Adrenal gland (tissue), 5 donors: ENCODE results near the gene HIP1.
"Not testable (repeated sequence)": the region's sequence is repeated elsewhere in the genome, so short reads cannot be mapped to it uniquely, and the experiment has no call there.

Experiments
- POLR2A ChIP-seq, 2 donors: fragments of 450-650 bp; IDR thresholded peaks; one replicate each; pipeline ENCODE4 v1.6.1; 2017; ENCODE audit warnings: antibody characterized with exemption in 2 of 2, mild to moderate bottlenecking in 2 of 2, moderate library complexity in 1 of 2
- TF ChIP-seq, protein P1 (sequence below), 6 experiments: fragments of 450-650 bp in 4 of 6; fragments of 200-600 bp in 2 of 6; sonication (generic) in 1 of 6; IDR thresholded peaks; 1 replicate in 5 of 6; 2 replicates in 1 of 6; pipeline versions ENCODE4 v1.5.1 to v1.8.0; 2016 to 2021; ENCODE audit warnings: antibody characterized with exemption in 6 of 6, mild to moderate bottlenecking in 2 of 6, moderate library complexity in 1 of 6
- donor health status: DM: no; HTN: no; CAD: no.

DNA sequence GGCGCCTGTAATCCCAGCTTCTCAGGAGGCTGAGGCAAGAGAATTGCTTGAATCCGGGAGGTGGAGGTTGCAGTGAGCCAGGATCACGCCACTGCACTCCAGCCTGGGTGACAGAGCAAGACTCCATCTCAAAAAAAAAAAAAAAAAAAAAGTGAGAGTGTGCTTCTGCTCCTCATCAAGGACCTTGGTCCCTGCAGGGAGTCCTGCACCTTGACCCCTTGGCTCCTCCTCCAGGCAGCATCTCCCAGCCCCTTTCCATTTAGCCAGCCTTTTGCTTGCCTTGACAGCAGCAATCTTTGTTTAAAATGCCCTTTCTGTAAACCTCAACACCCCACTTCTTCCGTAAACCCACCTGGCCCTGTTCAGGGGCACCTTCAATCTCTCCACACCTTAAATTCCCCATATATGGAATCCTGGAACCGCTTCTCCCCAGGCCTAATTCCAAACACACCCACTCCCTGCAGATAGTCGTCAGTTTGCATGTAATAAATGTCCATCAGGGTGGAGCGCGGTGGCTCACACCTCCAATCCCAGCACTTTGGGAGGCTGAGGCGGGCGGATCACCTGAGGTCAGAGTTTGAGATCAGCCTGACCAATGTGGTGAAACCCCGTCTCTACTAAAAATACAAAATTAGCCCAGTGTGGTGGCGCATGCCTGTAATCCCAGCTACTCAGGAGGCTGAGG is 145.1 kb downstream of the HIP1 start:
- not testable (repeated sequence) for TF ChIP-seq POLR2A (IDR thresholded peaks at IDR 0.05)
- TF ChIP-seq, protein P1, sequence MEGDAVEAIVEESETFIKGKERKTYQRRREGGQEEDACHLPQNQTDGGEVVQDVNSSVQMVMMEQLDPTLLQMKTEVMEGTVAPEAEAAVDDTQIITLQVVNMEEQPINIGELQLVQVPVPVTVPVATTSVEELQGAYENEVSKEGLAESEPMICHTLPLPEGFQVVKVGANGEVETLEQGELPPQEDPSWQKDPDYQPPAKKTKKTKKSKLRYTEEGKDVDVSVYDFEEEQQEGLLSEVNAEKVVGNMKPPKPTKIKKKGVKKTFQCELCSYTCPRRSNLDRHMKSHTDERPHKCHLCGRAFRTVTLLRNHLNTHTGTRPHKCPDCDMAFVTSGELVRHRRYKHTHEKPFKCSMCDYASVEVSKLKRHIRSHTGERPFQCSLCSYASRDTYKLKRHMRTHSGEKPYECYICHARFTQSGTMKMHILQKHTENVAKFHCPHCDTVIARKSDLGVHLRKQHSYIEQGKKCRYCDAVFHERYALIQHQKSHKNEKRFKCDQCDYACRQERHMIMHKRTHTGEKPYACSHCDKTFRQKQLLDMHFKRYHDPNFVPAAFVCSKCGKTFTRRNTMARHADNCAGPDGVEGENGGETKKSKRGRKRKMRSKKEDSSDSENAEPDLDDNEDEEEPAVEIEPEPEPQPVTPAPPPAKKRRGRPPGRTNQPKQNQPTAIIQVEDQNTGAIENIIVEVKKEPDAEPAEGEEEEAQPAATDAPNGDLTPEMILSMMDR (IDR thresholded peaks at IDR 0.05): not testable (repeated sequence)
